Retina (tissue), 1 donor: ENCODE data around the gene LGR5.

Experiments used
- DNase-seq: peaks from one replicate; pipeline ENCODE4 v3.0.0-alpha.2; 2016

The LGR5 gene, protein sequence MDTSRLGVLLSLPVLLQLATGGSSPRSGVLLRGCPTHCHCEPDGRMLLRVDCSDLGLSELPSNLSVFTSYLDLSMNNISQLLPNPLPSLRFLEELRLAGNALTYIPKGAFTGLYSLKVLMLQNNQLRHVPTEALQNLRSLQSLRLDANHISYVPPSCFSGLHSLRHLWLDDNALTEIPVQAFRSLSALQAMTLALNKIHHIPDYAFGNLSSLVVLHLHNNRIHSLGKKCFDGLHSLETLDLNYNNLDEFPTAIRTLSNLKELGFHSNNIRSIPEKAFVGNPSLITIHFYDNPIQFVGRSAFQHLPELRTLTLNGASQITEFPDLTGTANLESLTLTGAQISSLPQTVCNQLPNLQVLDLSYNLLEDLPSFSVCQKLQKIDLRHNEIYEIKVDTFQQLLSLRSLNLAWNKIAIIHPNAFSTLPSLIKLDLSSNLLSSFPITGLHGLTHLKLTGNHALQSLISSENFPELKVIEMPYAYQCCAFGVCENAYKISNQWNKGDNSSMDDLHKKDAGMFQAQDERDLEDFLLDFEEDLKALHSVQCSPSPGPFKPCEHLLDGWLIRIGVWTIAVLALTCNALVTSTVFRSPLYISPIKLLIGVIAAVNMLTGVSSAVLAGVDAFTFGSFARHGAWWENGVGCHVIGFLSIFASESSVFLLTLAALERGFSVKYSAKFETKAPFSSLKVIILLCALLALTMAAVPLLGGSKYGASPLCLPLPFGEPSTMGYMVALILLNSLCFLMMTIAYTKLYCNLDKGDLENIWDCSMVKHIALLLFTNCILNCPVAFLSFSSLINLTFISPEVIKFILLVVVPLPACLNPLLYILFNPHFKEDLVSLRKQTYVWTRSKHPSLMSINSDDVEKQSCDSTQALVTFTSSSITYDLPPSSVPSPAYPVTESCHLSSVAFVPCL

DNA sequence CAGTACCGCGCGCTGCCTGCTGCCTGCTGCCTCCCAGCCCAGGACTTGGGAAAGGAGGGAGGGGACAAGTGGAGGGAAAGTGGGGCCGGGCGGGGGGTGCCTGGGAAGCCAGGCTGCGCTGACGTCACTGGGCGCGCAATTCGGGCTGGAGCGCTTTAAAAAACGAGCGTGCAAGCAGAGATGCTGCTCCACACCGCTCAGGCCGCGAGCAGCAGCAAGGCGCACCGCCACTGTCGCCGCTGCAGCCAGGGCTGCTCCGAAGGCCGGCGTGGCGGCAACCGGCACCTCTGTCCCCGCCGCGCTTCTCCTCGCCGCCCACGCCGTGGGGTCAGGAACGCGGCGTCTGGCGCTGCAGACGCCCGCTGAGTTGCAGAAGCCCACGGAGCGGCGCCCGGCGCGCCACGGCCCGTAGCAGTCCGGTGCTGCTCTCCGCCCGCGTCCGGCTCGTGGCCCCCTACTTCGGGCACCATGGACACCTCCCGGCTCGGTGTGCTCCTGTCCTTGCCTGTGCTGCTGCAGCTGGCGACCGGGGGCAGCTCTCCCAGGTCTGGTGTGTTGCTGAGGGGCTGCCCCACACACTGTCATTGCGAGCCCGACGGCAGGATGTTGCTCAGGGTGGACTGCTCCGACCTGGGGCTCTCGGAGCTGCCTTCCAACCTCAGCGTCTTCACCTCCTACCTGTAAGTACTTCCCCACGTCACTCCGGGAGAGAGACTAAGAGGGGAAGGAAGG lies at the start of gene LGR5:
TSS of gene LGR5 (plus strand) at position 186 of the 732 bp plus-strand sequence. CDS start at position 469, 283 bp downstream.
- DNase-seq: peak; percentile 95

DNA sequence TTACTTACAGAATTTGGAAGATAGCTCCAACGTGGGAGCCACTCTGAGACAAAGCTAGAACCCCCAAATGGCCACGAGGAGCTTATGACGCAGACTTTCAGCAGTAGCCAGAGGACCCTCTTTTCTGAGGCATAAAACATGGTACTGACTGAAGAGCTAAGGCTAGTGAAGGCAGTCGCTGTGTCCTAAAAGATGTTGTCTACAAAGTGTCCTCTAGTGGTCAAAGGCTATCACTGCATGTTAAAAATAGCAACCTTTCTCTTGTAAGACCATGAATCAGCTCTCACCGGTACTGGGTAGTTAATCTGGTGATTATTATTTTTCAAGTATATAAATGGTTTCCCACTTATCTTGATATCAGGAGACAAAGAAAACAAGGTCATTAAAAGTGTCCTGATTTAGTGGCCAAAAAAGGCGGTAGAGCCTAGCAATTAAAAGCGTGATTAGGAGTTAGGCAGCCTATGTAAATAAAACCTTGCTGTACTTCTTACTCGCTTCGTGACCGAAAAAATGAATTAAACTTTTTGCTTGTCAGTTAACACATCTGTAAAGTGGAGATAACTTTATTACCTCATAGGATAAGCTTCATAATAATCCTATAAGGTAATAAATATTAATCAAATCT lies 47.0 kb upstream of the LGR5 start:
- peak; percentile 63 for DNase-seq

DNA sequence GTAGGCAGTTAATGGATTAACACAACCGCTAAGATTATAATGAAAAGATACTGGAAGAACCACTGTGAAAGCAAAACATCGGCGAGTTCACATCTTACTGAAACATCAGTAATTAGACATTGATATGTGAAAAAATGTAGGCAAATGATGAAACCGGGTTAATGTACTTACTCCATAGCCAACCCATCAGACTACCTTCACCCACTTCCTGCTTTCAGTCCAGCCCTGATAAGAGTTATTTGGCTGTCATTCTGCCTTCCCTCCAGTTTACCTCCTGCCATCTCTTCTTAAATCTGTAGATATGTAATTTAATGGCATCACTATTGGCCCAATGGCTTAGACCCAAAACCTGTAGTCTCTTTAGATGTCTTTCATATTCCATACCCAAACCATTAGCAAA lies 46.0 kb upstream of the LGR5 start:
- DNase-seq: no peak

DNA sequence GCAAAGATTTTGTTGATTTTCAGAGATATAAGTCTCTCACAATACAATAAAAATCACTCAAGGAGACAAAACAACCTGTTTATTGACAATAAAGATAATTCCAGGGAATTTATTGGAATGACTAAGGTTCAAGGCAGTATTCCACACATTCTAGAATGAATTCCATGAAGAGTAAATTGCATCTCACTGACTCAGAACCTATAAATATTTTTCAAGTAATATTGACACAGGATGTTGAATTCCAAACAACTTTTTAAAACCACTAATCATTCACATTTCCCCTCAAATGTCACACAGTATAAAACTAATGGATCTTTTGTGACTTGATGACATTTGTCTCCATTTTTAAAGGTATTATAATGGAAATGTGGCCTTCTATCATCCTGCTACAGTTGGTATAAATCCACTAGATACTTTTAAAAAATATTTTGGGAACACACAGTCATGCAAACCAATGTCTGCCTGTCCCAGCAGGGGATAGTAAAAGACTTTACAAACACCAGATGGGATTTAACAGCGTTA lies 42.1 kb upstream of the LGR5 start:
- DNase-seq: no peak

DNA sequence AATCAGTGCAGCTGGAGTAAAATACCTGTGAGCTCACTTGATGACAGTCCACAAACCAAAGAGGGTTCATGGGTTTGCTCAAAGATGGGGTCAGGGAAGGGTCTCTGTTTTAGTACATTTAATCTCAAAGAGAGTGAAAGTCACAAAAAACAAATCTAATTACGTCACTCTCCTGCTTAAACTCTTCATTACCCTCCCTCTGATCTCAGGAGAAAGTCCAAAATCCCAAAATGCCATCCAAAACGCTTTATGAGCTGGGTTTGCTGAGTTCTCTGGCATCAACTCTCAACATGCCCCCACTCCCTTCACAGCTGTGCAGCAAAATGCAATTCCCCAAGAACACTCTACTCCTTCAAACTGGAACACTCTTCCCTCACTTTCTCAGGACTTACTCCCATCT lies 40.4 kb upstream of the LGR5 start:
- DNase-seq: no peak

DNA sequence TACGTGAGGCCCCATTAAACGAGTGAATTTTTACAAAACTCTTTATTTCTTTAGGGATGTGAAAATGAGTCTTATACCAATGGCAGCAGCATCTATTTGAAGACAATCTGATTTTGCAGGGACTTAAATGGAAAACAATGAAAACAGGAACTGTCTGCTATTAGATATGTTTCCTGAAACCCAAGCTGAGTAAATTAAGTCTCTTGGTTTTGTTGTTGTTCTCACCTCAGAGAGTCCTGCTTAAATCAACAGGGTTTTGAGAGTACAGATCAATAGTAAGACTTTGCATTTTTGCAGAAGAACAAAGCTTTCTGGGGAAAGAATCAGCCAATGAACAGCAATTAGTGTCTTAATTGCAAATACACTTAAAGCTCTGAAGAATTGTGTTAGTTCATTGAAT lies 39.1 kb upstream of the LGR5 start:
- DNase-seq: no peak

DNA sequence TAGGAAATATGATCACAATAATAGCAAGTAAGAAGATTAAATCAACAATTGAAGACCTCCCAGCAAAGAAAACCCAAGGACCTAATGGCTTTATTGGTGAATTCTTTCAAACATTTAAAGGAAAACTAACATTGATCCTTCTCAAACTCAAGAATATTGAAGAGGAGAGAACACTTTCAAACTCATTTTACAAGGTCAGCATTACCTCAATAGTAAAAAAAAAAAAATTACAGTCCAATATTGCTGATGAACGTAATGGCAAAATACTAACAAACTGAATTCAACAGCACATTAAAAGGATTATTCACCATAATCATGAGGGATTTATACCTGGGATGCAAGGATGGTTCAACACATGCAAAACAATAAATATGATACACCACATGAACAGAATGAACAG lies 33.7 kb upstream of the LGR5 start:
- no peak for DNase-seq

DNA sequence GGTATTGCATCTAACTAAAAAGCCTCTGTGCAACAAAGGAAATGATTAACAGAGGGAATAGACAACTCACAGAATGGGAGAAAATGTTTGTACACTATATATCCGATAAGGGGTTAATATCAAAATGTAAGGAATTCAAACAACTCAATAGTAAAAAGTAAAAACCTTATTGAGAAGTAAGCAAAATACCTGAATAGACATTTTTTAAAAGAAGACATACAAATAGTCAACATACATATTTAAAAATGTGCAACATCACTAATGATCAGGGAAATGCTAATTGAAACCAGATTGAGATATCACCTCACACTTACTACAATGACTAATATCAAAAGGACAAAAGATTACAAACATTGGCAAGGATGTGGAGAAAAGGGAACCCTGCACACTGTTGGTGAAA lies 31.9 kb upstream of the LGR5 start:
- DNase-seq: no peak

DNA sequence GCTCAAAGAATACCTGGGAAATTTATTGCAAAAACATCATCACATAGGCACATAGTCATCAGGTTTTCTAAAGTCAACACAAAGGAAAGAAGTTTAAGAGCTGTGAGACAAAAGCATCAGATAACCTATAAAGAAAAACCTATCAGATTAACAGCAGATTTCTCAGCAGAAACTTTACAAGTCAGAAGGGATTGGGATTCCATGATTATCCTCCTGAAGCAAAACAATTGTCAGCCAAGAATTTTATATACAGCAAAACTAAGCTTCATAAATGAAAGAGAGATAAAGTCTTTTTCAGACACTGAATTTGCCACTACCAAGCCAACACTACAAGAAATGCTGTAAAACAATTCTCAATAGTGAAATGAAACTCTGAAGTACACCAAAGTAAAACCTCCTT lies 28.8 kb upstream of the LGR5 start:
- no peak for DNase-seq

DNA sequence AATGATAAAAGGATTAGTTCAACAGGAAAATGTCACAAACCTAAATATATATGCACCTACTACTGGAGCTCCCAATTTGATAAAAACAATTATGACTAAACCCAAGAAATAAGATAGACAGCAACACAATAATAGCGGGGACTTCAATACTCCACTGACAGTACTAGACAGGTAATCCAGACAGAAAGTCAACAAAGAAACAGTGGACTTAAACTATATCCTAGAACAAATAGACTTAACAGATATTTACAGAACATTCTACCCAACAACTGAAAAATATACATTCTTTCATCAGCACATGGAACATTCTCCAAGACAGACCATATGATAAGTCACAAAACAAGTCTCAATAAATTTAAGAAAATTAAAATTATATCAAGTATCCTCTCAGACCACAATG lies 28.0 kb upstream of the LGR5 start:
- no peak for DNase-seq

DNA sequence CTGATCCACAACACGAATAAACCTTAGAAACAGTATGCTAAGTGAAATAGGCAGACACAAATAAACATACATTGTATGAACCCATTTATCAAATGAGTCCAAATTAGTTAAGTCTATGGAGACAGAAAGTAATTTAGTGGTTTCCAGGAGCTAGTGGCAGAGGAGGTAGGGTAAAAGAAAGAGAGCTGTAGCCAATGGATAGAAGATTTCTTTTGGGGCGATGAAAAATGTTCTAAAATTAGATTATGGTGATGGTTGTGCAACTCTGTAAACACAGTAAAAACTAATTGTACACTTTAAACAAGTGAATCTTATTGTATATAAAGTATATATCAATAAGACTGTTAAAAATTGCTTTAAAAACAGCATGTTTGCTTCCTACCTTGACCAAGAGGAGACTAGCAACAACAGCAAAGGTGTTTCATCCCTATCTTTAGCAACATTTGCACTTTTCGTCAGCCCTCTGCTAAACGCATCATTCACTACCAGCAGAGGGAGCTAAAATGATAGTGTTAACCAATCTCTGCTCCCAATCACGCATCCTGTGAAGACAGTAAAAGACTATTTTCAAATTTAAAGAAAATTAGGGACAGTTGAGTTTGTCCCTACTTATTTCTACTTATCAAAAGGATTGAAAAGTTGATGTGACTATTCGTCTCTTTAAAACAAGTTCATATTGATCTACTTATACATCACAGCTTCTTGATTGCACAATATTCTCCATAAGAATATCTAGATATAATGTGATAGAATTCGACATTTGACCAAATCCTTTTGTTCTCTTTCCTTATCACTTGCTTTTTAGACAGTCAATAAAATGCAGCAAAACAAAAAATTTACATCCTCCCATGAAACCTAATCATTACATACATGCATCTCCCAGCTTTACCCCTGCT lies 24.0 kb upstream of the LGR5 start:
- peak; percentile 53 for DNase-seq

DNA sequence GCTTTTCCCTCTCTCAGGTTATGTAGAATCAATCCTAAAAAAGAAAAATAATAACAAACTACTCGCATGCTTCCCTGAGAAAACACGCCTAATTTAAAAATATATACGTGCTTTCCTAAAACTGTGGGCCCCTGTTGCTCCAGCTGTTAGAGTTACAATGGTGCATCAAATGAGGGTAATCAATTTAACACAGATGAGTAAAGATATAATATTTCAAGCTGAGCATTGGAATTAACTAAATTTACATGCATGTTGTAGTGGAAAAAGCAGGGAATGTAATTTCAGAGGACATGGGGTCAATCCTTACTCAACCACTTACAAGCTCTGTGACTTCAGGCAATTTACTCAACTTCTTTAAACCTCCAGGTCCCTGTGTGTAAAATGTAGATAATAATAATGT lies 22.4 kb upstream of the LGR5 start:
- no peak for DNase-seq

DNA sequence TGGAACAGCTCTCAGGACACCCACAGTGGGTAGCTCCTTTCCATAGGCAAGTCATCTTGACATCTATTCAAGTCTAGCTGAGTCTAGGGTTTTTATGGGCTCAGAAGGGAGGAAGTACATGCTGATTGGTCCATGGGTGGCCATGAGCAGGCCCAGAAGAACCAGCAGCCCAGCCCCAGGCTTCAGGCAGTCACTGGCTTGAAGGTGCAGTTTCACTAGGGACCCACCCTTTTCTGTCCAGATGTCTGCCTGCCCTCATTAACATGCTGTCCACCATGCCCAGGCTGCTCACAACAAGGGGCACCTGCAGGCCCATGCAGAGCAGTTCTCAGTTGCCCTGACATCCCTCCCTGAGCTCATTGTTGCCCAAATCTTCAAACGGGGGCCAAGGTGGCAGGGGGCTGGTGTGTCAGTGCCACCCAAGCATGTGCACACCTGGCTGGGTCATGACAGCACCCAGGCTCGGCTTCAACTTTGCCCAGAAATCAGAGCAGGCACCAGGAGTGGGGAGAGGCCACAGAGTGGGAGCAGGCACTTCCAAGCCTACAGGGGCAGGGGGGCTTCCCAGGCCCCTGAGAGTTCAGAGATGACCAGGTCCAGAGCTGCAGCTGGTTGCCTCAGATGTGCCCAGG lies 18.7 kb upstream of the LGR5 start:
- DNase-seq: no peak

DNA sequence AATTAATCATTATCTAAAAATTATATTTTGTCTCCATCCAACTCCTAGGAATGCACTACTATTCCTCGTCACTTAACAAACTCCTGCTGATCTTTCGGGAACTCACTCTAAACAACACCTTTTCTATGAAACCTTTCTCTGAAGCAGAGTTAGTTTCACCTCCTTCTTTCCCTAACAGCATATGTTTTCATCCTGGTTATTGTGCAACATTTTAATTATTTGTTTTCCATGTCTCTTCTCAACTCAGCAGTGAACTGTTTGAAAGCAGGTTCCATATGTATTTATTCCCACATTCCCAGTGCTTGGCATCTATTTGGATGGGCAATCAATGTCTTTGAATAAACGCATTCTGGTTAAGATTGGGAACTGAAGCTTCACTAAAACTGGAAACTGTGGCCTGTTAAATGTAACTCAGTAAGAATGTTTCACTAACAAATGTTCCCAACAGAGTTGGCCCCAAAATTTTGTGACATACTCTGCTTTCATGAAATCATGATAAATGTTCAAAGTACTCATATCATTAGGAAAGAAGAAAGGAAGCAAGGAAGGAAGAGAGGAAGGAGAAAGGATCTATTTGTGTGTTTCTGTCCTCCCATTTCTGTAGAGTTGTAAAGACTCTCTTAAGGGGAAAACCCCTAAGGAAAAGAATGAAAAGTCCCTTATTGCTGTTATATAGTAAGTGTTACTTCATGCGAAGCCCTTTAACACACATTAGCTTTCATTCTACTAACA lies 13.9 kb upstream of the LGR5 start:
- DNase-seq: no peak

DNA sequence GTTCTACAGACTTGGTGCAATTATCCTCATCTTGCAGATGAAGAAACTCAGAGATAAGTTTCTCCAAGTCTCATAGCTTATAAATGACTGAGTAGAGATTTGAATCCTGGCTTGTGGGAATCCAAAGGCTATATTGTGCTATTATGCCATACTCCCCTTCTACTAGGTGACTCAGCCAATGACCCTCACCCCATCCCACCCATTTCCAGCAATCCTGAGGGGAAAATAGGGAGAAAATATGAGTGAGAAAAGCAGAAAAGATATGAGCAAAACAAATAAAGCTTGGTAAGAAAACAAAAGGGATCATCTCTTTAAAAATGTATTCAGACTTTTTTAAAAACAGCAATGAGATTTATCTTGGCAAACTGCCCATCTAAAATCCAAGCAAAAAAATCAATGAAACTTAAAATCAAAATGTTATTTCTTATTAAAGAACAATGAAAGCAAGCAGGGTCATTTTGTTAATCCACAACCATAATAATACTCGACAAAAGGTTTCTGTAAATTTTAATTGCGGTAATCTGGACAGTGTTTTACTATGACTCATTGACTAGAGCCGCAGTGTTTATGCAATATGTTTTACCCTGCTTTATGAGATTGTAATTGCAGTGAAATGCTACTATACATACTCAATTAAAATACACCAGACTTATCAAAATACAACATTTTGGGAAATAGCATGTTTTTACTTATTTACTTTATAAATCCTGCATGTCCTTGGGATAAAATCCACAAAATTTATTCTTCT lies 13.1 kb upstream of the LGR5 start:
- no peak for DNase-seq

DNA sequence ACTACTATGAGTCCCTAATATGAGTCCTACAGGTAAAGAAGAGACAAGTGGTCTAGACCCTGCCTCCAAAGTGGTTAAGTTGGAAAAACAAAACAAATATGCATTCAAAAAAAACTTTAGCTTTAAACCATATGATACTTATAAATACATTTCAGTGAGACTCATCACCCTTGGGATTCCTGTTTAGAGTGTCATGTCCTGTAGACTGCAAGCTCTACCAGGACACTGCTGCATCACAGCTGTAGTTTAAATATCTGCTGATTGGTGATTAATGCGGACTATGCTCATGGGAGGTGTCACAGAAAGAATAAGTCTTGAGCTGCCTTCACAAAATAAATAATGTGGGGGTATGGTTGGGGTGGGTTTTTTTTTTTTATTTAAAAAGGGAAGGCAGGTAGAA lies 8.8 kb upstream of the LGR5 start:
- DNase-seq: no peak

DNA sequence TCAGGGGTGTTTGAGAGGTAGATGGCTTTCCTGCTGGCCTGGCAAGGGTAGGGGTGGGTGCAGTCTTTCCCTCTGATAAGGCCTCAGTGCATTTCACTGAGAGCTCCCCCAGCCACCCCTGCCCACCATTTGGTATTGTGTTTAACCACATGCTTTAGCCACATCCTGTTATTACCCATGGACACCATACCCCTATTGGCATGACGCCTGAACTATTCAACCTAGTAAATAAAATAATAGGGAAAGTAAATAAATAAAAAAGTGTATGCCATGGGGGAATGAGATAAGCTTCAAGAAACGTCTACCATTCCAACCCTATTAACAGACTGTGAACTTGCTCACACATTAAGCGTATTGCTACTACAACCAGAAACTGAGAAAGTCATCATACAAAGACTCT lies 7.6 kb upstream of the LGR5 start:
- DNase-seq: no peak

DNA sequence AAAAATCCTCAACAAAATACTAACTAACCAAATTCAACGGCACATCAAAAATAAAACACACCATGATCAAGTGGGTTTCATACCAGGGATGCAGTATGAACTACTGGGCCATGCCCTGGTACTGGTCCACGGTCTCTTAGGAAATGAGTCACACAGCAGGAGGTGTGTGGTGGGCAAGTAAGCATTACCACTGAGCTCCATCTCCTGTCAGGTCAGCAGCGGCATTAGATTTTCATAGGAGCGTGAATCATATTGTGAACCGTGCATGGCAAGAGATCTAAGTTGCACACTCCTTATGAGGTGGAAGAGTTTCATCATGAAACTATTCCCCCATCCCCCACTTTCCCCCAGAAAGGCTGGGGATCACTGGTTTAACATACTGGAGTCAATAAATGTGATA lies 6.7 kb upstream of the LGR5 start:
- DNase-seq: no peak

DNA sequence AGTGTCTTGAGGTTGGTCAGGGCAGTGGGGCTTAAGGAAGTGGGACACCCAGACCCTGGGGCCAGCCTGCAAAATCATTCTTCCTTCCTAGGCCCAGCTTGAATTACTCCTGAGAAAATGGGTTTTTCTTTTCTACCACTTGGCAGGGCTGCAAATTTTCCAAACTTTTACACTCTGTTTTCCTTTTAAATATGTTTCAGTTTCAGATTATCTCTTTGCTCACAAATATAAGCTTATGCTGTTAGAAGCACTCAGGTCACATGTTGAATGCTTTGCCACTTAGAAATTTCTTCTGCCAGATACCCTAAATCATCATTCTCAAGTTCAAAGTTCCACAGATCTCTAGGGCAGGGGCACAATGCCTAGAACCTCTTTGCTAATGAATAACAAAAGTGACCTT lies 2.9 kb upstream of the LGR5 start:
- DNase-seq: no peak
